Measurements from ENCODE around the gene HRNR.

Gene HRNR

DNA sequence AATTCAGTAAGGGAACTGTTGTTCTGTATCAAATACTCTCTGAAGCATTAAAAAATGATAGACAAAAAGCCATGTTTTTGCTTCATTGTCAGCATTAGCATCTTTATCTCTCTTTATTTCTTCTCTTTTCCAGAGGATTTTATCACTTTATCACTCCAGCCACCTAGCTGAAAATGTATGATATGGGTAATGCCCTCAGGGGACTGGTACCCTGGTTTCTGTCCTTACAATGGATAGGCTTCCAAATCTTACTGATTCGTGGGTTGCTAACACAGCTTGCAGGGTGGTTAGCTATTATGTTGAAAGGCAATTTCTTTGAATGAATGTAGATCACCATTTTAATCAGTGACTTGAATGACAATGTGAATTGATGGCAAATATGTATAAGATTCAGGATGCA, 23.3 kb upstream of the HRNR start:
- H2AFZ ChIP-seq (ENCODE audit: low read depth, low read length): no peak overlapping the region
- H3K9me3 ChIP-seq (ENCODE audit: insufficient read depth, low read length, severe bottlenecking): no peaks in the 10 kb centered on the region
- no peaks in the 10 kb centered on the region for H3K79me2 ChIP-seq (ENCODE audit: insufficient read depth, low read length)
- H3K4me2 ChIP-seq (ENCODE audit: insufficient read depth, low read length): no peak overlapping the region
- TF ChIP-seq, protein P1, sequence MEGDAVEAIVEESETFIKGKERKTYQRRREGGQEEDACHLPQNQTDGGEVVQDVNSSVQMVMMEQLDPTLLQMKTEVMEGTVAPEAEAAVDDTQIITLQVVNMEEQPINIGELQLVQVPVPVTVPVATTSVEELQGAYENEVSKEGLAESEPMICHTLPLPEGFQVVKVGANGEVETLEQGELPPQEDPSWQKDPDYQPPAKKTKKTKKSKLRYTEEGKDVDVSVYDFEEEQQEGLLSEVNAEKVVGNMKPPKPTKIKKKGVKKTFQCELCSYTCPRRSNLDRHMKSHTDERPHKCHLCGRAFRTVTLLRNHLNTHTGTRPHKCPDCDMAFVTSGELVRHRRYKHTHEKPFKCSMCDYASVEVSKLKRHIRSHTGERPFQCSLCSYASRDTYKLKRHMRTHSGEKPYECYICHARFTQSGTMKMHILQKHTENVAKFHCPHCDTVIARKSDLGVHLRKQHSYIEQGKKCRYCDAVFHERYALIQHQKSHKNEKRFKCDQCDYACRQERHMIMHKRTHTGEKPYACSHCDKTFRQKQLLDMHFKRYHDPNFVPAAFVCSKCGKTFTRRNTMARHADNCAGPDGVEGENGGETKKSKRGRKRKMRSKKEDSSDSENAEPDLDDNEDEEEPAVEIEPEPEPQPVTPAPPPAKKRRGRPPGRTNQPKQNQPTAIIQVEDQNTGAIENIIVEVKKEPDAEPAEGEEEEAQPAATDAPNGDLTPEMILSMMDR (IDR thresholded peaks at IDR 0.05; ENCODE audit: borderline replicate concordance, extremely low read depth, low read length, poor library complexity, severe bottlenecking): no peak
- TF ChIP-seq EZH2 (IDR thresholded peaks at IDR 0.05; ENCODE audit: borderline replicate concordance, low read depth, low read length, severe bottlenecking): no peak
- no peak for ATAC-seq (ENCODE audit: insufficient read depth, low read depth)
- no peak overlapping the region for H3K27ac ChIP-seq (ENCODE audit: low read length)
- H3K9ac ChIP-seq (ENCODE audit: low read depth, low read length): no peak overlapping the region
- no peak overlapping the region for H3K4me3 ChIP-seq (ENCODE audit: low read depth in 1 of 2, low read length in 2 of 2)
- no peak for DNase-seq
- no peaks in the 10 kb centered on the region for H3K27me3 ChIP-seq (ENCODE audit: insufficient read depth, low read length, poor library complexity)
- H3K4me1 ChIP-seq (ENCODE audit: insufficient read depth, low read length): no peaks in the 10 kb centered on the region
- H3K36me3 ChIP-seq (ENCODE audit: insufficient read depth, low read length): no peaks in the 10 kb centered on the region
- no peaks in the 10 kb centered on the region for H4K20me1 ChIP-seq (ENCODE audit: insufficient read depth, low read length)

DNA sequence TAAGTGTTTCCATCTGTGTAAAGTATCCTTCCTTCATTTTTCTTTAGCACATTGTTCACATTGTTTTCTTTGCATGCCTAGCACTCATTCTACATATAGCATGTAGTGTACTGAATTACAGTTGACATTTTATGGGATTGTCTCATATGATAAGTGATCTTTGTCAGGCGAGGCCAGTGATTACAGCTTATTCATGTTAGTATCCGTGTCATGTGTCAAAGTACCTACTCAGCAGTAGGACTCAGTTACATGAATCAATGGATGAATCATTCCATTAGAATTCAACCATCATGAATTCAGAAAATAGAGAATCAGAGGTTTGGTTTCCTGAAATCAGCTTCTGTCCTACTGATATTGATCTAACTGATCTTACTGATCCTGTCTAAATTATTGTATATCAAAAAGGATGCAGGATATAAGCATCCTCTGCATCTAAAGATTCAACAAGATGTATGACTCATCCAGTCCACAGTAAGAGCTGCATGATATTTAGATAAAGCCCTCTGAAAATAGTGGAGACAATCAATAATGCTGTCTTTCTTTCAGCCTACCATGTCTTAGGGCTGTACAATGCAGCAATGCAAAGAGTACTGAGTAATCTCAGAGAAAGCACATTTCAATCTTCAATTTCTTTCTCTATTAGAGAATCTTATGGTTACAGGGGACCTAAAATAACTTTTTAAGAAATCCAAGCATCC, 20.7 kb upstream of the HRNR start:
- H3K36me3 ChIP-seq (ENCODE audit: insufficient read depth, low read length): no peaks in the 10 kb centered on the region
- H3K4me1 ChIP-seq (ENCODE audit: insufficient read depth, low read length): no peaks in the 10 kb centered on the region
- no peaks in the 10 kb centered on the region for H3K79me2 ChIP-seq (ENCODE audit: insufficient read depth, low read length)
- no peak overlapping the region for H3K9ac ChIP-seq (ENCODE audit: low read depth, low read length)
- ATAC-seq (ENCODE audit: insufficient read depth, low read depth) (no peak), DNase-seq (no peak)
- H4K20me1 ChIP-seq (ENCODE audit: insufficient read depth, low read length): no peaks in the 10 kb centered on the region
- H2AFZ ChIP-seq (ENCODE audit: low read depth, low read length): no peak overlapping the region
- TF ChIP-seq, protein P1 (IDR thresholded peaks at IDR 0.05; ENCODE audit: borderline replicate concordance, extremely low read depth, low read length, poor library complexity, severe bottlenecking): no peak
- no peak for TF ChIP-seq EZH2 (IDR thresholded peaks at IDR 0.05; ENCODE audit: borderline replicate concordance, low read depth, low read length, severe bottlenecking)
- no peaks in the 10 kb centered on the region for H3K27me3 ChIP-seq (ENCODE audit: insufficient read depth, low read length, poor library complexity)
- H3K4me3 ChIP-seq (ENCODE audit: low read depth in 1 of 2, low read length in 2 of 2): no peak overlapping the region
- no peak overlapping the region for H3K27ac ChIP-seq (ENCODE audit: low read length)
- H3K9me3 ChIP-seq (ENCODE audit: insufficient read depth, low read length, severe bottlenecking): no peaks in the 10 kb centered on the region
- H3K4me2 ChIP-seq (ENCODE audit: insufficient read depth, low read length): no peak overlapping the region

DNA sequence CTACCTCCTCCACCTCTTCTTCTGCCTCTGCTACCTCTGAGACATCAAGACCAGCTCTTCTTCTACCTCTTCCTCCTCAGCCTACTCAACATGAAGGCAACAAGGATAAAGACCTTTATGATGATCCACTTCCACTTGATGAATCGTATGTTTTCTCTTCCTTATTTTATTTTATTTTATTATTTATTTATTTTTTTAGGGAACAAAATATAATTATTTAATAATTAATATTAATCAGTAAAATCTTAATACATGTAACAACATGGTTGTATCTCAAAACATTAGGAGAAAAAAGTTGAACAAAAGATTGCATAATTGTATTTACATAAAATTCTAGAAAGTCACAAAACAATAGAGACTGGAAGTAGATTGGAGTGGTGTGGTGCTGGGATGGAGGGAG, 13.1 kb upstream of the HRNR start:
- H3K4me3 ChIP-seq (ENCODE audit: low read depth in 1 of 2, low read length in 2 of 2): no peak overlapping the region
- H3K9me3 ChIP-seq (ENCODE audit: insufficient read depth, low read length, severe bottlenecking): no peaks in the 10 kb centered on the region
- no peak overlapping the region for H3K27ac ChIP-seq (ENCODE audit: low read length)
- no peak for TF ChIP-seq EZH2 (IDR thresholded peaks at IDR 0.05; ENCODE audit: borderline replicate concordance, low read depth, low read length, severe bottlenecking)
- TF ChIP-seq, protein P1 (IDR thresholded peaks at IDR 0.05; ENCODE audit: borderline replicate concordance, extremely low read depth, low read length, poor library complexity, severe bottlenecking): no peak
- no peaks in the 10 kb centered on the region for H3K4me1 ChIP-seq (ENCODE audit: insufficient read depth, low read length)
- no peak overlapping the region for H3K4me2 ChIP-seq (ENCODE audit: insufficient read depth, low read length)
- H3K36me3 ChIP-seq (ENCODE audit: insufficient read depth, low read length): no peaks in the 10 kb centered on the region
- H3K27me3 ChIP-seq (ENCODE audit: insufficient read depth, low read length, poor library complexity): no peaks in the 10 kb centered on the region
- no peaks in the 10 kb centered on the region for H3K79me2 ChIP-seq (ENCODE audit: insufficient read depth, low read length)
- H2AFZ ChIP-seq (ENCODE audit: low read depth, low read length): no peak overlapping the region
- no peak for ATAC-seq (ENCODE audit: insufficient read depth, low read depth)
- no peak for DNase-seq
- H4K20me1 ChIP-seq (ENCODE audit: insufficient read depth, low read length): no peaks in the 10 kb centered on the region
- no peak overlapping the region for H3K9ac ChIP-seq (ENCODE audit: low read depth, low read length)
